HG03354 (cell line): ENCODE data around the gene PLEKHG4B.
"Not testable (repeated sequence)": the region's sequence is repeated elsewhere in the genome, so short reads cannot be mapped to it uniquely, and the experiment has no call there.

Experiments
- ATAC-seq: cut with Tn5 transposase; IDR thresholded peaks from one replicate; pipeline ENCODE4 v1.9.1; 2021; ENCODE audit warnings: mild to moderate bottlenecking; ENCODE audit not compliant: unreplicated experiment, poor library complexity, severe bottlenecking

Gene PLEKHG4B

GRCh38 chr5:192691-192969 lies 100.7 kb downstream of the PLEKHG4B start:
- ATAC-seq = no peak

DNA sequence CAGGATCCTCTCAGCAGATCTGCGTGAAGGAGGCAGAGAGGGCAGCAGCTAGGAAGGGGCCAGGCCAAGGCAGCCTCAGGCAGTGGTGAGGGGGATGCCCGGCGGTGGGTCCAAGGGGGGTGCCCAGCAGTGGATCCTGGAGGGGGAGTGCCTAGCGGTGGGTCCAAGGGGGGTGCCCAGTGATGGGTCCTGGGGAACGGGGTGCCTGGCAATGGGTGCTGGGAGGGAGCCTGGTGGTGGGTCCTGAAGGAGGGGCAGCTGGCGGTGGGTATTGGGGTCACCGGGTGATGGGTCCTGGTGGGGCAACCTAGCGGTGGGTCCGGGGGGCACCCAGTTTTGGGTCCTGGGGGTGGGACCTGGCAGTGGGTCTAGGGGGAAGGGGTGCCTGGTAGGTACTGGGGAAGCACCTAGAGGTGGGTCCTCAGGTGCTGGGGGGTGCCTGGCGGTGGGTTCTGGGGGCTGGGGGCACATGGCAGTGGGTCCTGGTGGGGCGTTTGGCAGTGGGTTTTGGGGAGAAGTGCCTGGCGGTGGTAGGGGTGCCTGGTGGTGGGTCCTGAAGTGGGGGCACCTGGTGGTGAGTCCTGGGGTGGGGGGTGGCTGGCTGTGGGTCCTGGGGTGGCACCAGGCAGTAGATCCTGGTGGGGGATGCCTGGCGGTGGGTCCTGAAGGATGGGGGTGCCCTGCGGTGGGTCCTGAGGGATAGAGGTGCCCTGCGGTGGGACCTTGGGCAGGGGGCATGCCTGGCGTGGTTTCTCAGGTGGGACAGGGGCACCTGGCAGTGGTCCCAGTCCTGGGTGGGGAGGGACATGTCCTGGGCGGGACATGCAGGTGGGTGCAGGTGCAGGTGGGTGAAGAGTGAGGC lies 101.2 kb downstream of the PLEKHG4B start:
- ATAC-seq = no peak

DNA sequence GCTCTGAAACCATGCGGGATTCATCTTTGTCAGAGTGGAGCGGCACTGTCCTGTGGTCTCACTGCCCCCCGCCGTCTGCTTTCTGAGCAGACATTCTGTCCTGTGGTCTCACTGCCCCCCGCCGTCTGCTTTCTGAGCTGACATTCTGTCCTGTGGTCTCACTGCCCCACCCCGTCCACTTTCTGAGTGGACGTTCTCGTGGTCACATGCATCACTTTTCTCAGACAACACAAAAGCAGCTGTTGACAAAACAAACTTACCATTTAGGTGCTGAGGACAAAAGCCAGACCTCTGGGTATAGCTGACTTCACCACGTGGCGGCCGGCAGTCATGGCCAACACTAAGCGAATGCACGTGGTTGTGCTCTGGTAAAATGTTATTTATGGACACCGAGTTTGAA lies 102.1 kb downstream of the PLEKHG4B start:
- no peak for ATAC-seq

DNA sequence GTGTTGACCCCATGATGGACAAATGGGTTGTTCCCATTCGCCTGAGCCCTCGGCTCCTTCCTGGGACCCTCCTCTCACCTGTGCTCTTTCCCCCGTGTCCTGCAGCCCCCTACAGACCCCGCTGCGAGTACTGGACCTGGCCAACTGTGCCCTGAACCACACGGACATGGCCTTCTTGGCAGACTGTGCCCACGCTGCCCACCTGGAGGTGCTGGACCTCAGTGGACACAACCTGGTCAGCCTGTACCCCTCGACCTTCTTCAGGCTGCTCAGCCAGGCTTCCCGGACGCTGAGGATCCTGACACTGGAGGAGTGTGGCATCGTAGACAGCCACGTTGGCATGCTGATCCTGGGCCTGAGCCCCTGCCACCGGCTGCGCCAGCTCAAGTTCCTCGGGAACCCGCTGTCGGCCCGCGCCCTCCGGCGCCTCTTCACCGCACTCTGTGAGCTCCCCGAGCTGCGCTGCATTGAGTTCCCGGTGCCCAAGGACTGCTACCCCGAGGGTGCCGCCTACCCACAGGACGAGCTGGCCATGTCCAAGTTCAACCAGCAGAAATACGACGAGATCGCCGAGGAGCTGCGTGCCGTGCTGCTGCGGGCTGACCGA lies 102.7 kb downstream of the PLEKHG4B start:
- ATAC-seq = no peak

DNA sequence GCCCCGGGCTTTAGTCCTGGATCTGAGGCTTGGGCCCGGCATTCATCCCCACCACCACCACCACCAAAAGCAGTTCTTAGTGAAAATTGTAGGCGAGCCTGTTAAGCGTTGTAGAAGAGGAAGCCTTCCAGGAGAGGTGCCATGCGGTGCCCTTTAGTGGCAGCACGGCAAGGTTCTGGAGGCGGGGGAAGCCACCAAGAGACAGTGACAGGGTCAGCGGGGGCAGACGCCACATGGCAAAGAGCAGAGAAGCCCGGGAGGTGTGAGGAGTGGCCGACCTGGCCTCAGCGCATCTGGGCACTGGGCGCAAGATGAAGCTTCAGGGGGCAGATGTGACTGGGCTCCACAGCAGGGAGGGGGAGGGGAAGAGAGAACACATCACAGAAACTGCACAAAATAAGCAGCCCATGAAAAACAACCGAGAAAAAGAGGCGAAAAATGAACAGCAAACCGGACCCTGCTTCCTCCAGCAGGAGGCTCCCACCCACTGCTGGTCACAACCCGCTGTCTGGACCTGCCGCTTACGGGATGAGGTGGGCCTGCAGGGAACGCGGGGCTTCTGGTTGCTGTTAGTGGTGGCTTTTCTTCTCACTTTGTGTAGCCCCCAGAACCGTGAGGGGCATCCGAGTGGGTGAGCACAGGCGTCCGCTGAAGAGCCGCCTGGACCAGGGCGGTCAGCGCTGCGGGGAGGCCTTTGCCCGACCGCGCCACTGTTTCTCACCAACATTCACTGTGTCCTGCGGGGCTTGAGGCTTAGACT lies 103.6 kb downstream of the PLEKHG4B start:
- ATAC-seq = no peak

GRCh38 chr5:196350-196749 lies 104.4 kb downstream of the PLEKHG4B start:
- no peak for ATAC-seq

GRCh38 chr5:197031-197430 lies 105.1 kb downstream of the PLEKHG4B start:
- not testable (repeated sequence) for ATAC-seq

DNA sequence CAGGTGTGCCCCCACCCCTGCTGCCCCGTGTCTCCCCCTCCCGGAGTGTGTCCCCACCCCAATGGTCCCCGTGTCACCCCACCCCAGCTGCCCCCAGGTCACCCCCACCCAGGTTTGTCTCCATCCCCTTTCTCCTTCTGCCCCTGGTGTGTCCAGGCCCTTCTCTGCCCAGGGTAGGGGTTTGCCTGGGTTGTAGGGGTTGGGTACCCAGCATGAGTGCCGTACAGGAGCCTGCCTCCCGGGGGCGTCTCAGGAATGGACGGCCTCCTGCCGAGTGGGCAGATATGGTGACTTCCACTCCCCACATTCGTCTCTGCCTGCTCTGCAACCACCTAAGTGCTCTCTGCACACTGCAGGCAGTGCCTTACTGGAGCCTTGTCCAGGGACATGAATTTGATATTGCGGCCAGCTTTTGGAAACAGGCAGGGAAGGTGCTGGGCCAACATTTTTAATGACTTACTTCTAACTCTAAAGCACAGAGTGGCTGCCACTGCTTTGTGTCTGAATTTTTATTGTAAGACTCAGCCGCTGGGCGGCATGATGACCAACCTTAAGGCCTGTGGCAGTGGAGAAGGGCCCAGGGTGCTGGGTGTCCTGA lies 106.0 kb downstream of the PLEKHG4B start:
- no peak for ATAC-seq

GRCh38 chr5:198516-199196 lies 106.7 kb downstream of the PLEKHG4B start:
- no peak for ATAC-seq

DNA sequence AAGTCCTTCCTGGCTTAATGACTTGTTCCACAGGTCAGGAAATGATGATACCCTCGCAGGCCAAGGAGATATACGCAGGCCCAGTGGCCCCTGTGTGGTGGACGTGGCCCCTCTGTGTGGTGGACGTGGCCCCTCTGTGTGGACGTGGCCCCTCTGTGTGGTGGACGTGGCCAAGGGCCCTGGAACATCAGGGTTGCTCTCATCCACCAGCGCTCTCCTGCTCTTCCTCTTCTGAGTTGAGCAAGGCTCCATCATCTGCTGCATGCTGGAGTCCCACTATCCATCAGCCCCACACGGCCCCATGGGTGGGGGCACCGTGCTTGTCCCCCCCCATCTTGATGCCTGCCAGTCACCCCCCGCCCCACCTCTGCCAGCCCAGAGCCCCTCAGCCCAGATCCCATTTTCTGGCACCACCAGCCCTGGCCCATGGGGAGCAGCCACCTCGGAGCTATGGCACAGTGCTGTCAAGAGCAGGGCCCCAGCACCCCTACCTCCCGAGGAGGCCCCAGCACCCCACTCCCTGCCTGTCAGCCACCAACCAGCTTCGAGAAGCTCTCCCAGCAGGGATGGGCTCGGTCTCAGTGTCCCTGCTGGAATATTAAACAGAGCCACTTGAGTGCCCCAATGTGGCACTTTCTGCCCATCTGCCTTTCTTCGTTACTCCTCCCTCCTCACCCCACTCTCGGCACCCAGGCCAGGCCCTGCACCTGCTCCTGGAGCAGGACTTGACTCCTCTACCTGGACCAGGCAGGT lies 107.4 kb downstream of the PLEKHG4B start:
- no peak for ATAC-seq

DNA sequence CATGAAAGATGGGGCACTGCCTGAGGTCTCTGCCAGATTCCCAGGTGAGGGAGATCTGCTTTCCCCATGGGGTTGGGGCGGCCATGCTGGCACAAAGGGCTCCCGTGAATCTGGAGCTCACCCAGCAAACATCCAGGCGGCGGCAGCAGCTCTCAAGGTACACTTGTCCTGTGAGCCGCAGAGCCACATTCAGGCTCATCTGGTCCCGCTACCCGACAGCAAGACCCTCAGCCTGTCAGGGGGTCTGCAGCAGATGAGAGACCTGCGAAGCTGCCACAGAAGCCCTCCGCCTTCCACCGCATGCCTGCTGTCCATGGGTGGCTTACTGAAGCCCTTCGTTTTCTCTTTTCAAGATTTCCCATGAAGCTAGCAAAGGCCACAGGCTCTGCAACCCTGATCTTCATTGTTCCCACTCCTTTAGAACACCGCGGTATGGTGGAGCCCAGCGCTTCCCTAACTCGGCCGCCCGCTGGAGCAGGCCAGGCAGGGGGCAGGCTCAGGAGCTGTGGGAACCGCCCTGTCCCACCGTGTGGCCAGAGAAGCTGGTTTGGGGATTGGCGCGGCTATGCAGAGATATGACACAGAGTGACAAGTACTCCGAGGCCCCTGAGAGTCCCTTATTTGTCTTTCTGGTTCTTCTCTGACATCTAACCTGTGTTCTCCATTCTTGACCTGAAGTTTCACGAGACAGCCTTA lies 108.1 kb downstream of the PLEKHG4B start:
- ATAC-seq = no peak

GRCh38 chr5:200985-201384 lies 109.0 kb downstream of the PLEKHG4B start:
- no peak for ATAC-seq

- no peak for ATAC-seq
Observed at GRCh38 chr5:201672-202071, 109.7 kb downstream of the PLEKHG4B start.

- no peak for ATAC-seq
Observed at GRCh38 chr5:203246-203930, 111.4 kb downstream of the PLEKHG4B start.

DNA sequence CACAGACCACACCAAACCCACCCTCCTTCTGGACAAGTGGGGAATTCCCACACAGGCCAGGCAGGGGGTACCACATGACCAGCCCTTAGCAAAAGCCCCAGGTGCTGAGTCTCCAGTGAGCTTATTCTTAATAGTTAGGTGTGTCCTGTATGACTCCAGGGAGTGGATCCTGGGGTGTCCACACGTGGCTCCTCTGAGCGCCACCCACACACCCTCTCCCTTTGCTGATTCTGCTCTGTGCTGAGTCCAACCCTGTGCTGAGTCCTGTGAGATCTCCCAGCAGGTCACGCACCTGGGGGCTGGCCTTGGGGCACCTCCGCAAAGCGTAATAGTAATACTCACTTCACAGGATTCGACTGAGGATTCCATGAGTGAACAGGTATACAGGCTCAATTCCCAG lies 112.0 kb downstream of the PLEKHG4B start:
- ATAC-seq = no peak

- no peak for ATAC-seq
Observed at GRCh38 chr5:204462-204861, 112.5 kb downstream of the PLEKHG4B start.

GRCh38 chr5:204966-205670 lies 113.2 kb downstream of the PLEKHG4B start:
- ATAC-seq = no peak

GRCh38 chr5:206406-206805 lies 114.4 kb downstream of the PLEKHG4B start:
- no peak for ATAC-seq
